ENCODE data around the gene CBFA2T2. TPM values are rescaled to one million over a fixed set of nuclear protein-coding genes. Genes with fewer than 3 reads are reported as not detected.
A peak's percentile ranks its signal among the peaks of the same experiment; 100 is the strongest.

CBFA2T2 gene
- polyA plus RNA-seq, 3 donors from 2014 or later, result 7.5 to 15.5 (median 11.0) TPM

DNA sequence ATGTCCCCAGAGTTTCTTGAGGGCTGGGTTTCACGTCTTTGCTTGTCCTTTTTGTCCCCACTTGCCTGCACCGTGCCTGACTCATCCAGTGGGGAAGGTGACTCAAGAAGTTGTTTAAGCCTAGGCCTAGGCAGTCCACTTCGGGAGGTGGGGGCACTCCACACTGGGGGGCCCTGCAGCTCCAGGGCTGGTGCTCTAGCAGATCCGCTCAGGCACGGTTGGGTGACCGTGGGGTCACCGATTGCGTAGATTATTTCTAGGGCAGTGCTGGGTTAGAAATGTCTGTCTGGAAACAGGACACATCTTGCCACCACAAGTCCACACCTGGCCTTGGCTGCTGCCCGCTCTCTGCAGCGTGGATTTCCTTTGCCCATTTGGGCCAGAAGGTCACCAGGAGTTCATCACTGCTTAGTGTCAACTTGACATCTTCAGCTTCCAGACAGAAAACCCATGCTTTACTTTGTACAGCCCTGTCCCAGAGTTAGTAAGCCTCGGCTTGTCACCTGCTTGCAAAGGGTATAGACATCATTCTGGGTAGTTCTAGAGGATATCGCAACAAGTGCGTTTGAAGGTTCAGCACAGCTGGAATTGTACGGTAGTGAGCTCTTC lies 158.6 kb downstream of the CBFA2T2 start:
- Mint-ChIP-seq H3K27me3 (ENCODE audit: low read depth in 3 of 3) (peaks cover 2 to 7% (median 2%) of the 10 kb centered on the region in 3 donors), H3K36me3 (peaks cover 5 to 21% (median 9%) of the 10 kb centered on the region in 3 donors), H3K4me3 (peak overlapping the region in 3 of 5 donors; percentile 14 to 63 (median 15)), H3K9me3 (no peaks in the 10 kb centered on the region), H3K4me1 (peaks cover 28 to 31% of the 10 kb centered on the region in 2 donors), H3K27ac (peak overlapping the region in 3 of 6 donors; percentile 12 to 15 (median 13))
- DNase-seq, result peak in 2 of 3 donors; percentile 14 to 19

GRCh38 chr20:33649201-33649681 lies 159.3 kb downstream of the CBFA2T2 start:
- Mint-ChIP-seq H3K27me3 (ENCODE audit: low read depth in 3 of 3) (peaks cover 2 to 7% (median 2%) of the 10 kb centered on the region in 3 donors), H3K4me3 (no peak overlapping the region), H3K9me3 (no peaks in the 10 kb centered on the region), H3K27ac (no peak overlapping the region), H3K4me1 (peaks cover 28 to 31% of the 10 kb centered on the region in 2 donors), H3K36me3 (peaks cover 5 to 17% (median 9%) of the 10 kb centered on the region in 3 donors)
- DNase-seq, result no peak

- DNase-seq, result no peak
- Mint-ChIP-seq H3K27ac (no peak overlapping the region), H3K36me3 (peaks cover 4 to 9% (median 5%) of the 10 kb centered on the region in 3 donors), H3K27me3 (ENCODE audit: low read depth in 3 of 3) (peaks cover 2 to 7% (median 2%) of the 10 kb centered on the region in 3 donors), H3K4me1 (peaks cover 28 to 31% of the 10 kb centered on the region in 2 donors), H3K9me3 (no peaks in the 10 kb centered on the region), H3K4me3 (no peak overlapping the region)
Measured at GRCh38 chr20:33650111-33650752, 160.3 kb downstream of the CBFA2T2 start.

- Mint-ChIP-seq H3K36me3 (peaks cover 0 to 4% (median 0%) of the 10 kb centered on the region in 3 donors), H3K4me1 (peaks cover 28% of the 10 kb centered on the region in 2 donors), H3K27me3 (ENCODE audit: low read depth in 3 of 3) (peaks cover 2 to 7% (median 2%) of the 10 kb centered on the region in 3 donors), H3K9me3 (no peaks in the 10 kb centered on the region), H3K4me3 (no peak overlapping the region), H3K27ac (no peak overlapping the region)
- DNase-seq, result no peak
Measured at GRCh38 chr20:33650753-33651561, 161.1 kb downstream of the CBFA2T2 start.

DNA sequence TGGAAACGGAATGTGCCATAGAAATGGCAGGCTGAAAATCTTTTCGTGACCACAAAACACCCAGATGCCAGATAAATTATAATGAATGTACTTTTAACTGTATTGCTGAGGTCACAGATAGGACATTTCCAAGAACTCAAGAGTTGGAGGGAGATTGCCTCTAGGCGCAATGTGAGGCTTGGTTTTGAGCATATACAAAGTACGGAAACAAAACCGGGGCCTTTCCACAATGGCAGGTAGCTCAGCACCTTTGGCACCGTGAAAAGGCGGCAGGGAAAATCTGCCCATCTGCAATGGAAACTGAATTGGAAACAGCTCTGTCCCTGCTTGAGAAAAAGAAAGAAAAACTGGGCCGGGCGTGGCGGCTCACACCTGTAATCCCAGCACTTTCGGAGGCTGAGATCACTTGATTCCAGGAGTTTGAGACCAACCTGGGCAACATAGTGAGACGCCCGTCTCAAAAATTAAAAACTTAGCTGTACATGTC lies 161.7 kb downstream of the CBFA2T2 start:
- Mint-ChIP-seq H3K27me3 (ENCODE audit: low read depth in 3 of 3) (peaks cover 0 to 7% (median 2%) of the 10 kb centered on the region in 3 donors), H3K4me3 (no peak overlapping the region), H3K36me3 (peaks cover 0 to 4% (median 0%) of the 10 kb centered on the region in 3 donors), H3K9me3 (no peaks in the 10 kb centered on the region), H3K27ac (no peak overlapping the region), H3K4me1 (peaks cover 28% of the 10 kb centered on the region in 2 donors)
- no peak for DNase-seq

GRCh38 chr20:33653218-33653899 lies 163.5 kb downstream of the CBFA2T2 start:
- DNase-seq, result peak; percentile 20 to 48 (median 38)
- Mint-ChIP-seq H3K27me3 (ENCODE audit: low read depth in 3 of 3) (peaks cover 0 to 4% (median 0%) of the 10 kb centered on the region in 3 donors), H3K9me3 (no peaks in the 10 kb centered on the region), H3K27ac (peak overlapping the region in 2 of 6 donors; percentile 15 to 40), H3K4me1 (peaks cover 13 to 17% of the 10 kb centered on the region in 2 donors), H3K36me3 (no peaks in the 10 kb centered on the region), H3K4me3 (no peak overlapping the region)

GRCh38 chr20:33653900-33654596 lies 164.2 kb downstream of the CBFA2T2 start:
- DNase-seq, result no peak
- H3K9me3 Mint-ChIP-seq, result no peaks in the 10 kb centered on the region
- no peaks in the 10 kb centered on the region for H3K36me3 Mint-ChIP-seq
- H3K4me1 Mint-ChIP-seq, result peaks cover 6 to 10% of the 10 kb centered on the region in 2 donors
- peaks cover 0 to 4% (median 0%) of the 10 kb centered on the region in 3 donors for H3K27me3 Mint-ChIP-seq (ENCODE audit: low read depth in 3 of 3)
- H3K4me3 Mint-ChIP-seq, result no peak overlapping the region
- no peak overlapping the region for H3K27ac Mint-ChIP-seq

DNA sequence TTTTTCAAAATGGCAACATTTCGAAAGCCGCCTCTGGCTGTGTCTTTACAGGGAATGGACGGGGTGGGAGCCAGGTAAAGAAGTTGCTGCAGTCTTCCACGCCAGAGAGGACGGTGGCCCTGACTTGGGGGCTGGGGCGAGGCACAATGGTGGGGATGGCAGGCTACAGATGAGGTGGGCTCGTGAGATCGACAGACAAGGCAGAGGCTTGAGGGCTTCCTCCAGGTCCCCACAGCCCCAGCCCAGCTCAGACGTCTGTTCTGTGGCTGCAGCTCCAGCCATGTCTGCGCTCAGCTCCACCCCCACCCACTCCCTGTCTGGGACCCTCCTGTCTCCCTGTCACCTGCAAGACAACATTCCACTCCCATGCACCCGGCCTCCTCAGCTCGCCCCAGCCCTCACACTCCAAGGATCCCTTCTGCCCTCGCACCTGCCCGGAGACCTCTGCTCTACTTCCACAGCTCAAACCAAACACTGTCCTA lies 164.8 kb downstream of the CBFA2T2 start:
- H3K27ac Mint-ChIP-seq, result no peak overlapping the region
- no peaks in the 10 kb centered on the region for H3K9me3 Mint-ChIP-seq
- no peak overlapping the region for H3K4me3 Mint-ChIP-seq
- peaks cover 0 to 4% (median 0%) of the 10 kb centered on the region in 3 donors for H3K27me3 Mint-ChIP-seq (ENCODE audit: low read depth in 3 of 3)
- DNase-seq, result no peak
- H3K4me1 Mint-ChIP-seq, result peaks cover 2 to 3% of the 10 kb centered on the region in 2 donors
- no peaks in the 10 kb centered on the region for H3K36me3 Mint-ChIP-seq

DNA sequence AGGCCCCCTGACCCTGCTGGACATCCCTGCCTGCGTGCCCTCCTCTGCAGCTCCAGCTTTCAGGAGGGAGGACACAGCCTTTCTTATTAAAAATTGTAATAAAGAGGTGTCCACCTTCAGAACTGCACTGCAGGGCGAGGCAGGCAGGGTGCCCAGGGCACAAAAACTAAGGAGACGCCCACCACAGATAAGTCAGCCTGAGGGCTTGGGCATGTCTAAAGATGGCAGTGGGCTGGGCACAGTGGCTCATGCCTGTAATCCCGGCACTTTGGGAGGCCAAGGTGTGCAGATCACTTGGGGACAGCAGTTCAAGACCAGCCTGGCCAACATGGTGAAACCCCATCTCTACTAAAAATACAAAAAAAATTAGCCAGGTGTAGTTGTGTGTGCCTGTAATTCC lies 165.3 kb downstream of the CBFA2T2 start:
- Mint-ChIP-seq H3K27me3 (ENCODE audit: low read depth in 3 of 3) (peaks cover 0 to 4% (median 0%) of the 10 kb centered on the region in 3 donors), H3K36me3 (no peaks in the 10 kb centered on the region), H3K4me3 (no peak overlapping the region), H3K9me3 (no peaks in the 10 kb centered on the region), H3K27ac (no peak overlapping the region), H3K4me1 (no peaks in the 10 kb centered on the region)
- no peak for DNase-seq

DNA sequence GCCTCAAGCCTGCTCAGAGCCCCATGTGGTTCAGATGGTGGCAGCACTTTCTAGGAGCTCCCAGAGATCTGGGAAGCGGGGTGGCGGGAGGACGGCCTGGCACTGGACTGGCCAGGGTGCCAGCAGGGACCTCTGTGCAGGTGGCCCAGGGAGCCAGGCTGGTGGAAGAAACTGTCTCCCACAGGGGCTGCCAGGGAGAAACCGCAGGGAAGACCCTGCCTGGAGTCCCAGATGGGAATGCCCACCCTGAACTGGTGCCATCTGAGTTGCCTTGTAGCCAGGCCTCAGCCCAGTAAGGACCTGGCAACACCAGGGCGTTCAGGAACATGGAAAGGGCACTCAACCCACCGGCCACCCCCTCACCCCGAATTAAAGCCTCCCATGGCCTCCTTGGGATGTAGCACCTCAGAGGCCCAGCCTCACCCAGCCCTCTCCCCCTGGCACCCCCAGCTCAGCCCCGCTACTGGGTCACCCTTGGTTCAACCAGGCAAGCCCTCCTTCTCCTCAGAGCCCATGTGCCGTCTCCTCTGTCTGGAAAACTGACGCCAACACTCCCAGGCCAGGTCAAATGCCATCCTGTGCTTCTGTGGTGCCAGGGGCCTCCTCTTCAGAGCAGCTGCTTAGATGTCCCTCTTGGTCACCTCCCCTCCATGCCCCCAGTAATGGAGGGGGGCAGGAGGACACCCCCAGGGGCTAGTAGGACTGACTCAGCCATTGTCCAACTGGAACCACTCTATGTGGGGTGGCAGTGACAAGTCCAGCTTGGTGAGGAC lies 166.3 kb downstream of the CBFA2T2 start:
- Mint-ChIP-seq H3K9me3 (no peaks in the 10 kb centered on the region), H3K4me1 (no peaks in the 10 kb centered on the region), H3K36me3 (no peaks in the 10 kb centered on the region), H3K4me3 (no peak overlapping the region), H3K27me3 (ENCODE audit: low read depth in 3 of 3) (peaks cover 0 to 4% (median 0%) of the 10 kb centered on the region in 3 donors), H3K27ac (no peak overlapping the region)
- no peak for DNase-seq

DNA sequence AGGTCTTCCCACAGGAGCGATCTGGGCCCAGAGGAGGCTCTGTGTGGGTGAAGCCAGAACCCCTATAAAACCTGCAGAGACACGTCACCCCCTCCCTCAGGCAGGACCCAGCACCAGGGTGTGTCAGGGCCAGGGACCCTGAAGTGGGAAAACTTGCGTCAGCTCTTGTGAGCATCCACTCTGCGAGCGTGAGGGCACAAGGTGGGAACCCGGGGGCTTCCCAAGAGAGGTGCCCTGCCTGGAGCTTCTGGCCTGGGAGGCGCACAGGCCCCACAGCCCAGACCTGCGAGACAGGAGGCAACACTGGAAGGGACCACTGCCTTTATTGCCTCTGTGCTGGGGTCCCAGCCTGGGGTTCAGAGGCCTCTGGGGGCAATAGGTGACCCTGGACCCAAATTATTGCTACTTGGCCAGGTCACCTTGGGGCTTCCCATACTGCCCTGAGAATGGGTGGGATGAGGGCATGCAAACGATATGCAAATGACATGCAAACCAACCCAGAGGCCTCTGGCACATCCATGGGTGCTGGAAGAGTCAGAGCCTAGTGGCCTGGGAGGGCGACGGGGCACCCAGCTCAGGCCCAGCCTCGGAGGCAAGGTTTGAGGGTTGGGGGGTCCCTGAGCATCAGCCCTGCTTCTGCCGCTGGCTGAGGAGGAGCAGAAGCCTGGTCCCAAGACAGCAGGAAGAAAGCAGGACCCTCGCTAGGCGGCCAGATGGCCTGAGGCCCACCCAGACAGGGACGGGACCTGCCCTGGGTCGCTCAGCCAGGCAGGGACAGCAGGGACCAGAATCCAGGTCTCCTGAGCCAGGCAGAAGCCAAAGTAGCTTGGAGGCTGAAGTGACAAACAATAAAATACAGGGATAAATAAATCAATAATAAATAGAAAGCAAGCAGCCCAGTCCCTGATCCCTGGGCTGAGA lies 167.1 kb downstream of the CBFA2T2 start:
- H3K27ac Mint-ChIP-seq, result no peak overlapping the region
- DNase-seq, result no peak

More for the DNA sequence above, 167.1 kb downstream of the CBFA2T2 start:
- Mint-ChIP-seq H3K27me3 (ENCODE audit: low read depth in 3 of 3) (peaks cover 0 to 4% (median 2%) of the 10 kb centered on the region in 3 donors), H3K9me3 (no peaks in the 10 kb centered on the region), H3K4me1 (no peaks in the 10 kb centered on the region), H3K4me3 (no peak overlapping the region), H3K36me3 (no peaks in the 10 kb centered on the region)

Data from immature natural killer cell (primary cell).